ES-I3 (cell line): ENCODE data around the gene PUM2.
"Not testable (repeated sequence)": the region's sequence is repeated elsewhere in the genome, so short reads cannot be mapped to it uniquely, and the experiment has no call there.

Experiments
- H3K36me3 ChIP-seq: 2 replicates; pipeline ENCODE4 v1.6.1; 2013; ENCODE audit warnings: mild to moderate bottlenecking, low read length, control low read depth, moderate library complexity; ENCODE audit not compliant: insufficient read depth
- H3K4me1 ChIP-seq: 2 replicates; pipeline ENCODE4 v1.6.1; 2013; ENCODE audit warnings: mild to moderate bottlenecking, control low read depth, low read length; ENCODE audit not compliant: insufficient read depth
- H3K9ac ChIP-seq: 2 replicates; pipeline ENCODE4 v1.6.1; 2013; ENCODE audit warnings: low read depth, mild to moderate bottlenecking, low read length, moderate library complexity
- H3K9me3 ChIP-seq: 2 replicates; pipeline ENCODE4 v1.6.1; 2013; ENCODE audit warnings: mild to moderate bottlenecking, low read length, moderate library complexity; ENCODE audit not compliant: control insufficient read depth, insufficient read depth

The PUM2 gene

GRCh38 chr2:20378891-20379519 lies 28.4 kb upstream of the PUM2 start:
- H3K36me3 ChIP-seq, result no peaks in the 10 kb centered on the region
- no peaks in the 10 kb centered on the region for H3K9me3 ChIP-seq
- H3K9ac ChIP-seq, result no peak overlapping the region
- H3K4me1 ChIP-seq, result peaks cover 11% of the 10 kb centered on the region

DNA sequence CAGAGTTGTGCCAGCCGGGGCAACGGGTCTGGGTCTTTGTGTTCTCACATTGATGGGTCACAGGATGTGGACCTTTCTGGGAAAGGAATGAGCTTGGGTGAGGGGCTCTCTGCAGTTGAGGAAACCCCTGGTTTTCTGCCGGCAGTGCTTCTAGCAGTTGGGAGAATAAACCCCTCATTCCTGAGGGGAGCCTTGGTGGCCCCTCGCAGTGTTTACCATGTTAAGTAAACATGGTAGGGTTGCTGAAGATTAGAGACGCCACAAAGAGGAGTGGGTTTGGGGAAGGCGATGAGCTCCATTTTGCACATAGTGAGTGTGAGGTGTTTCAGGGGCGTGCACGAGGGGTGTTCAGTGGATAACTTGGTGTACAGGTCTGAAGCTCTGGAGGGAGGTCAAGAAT lies 27.7 kb upstream of the PUM2 start:
- peaks cover 11% of the 10 kb centered on the region for H3K4me1 ChIP-seq
- H3K9ac ChIP-seq, result no peak overlapping the region
- no peaks in the 10 kb centered on the region for H3K36me3 ChIP-seq
- no peaks in the 10 kb centered on the region for H3K9me3 ChIP-seq

DNA sequence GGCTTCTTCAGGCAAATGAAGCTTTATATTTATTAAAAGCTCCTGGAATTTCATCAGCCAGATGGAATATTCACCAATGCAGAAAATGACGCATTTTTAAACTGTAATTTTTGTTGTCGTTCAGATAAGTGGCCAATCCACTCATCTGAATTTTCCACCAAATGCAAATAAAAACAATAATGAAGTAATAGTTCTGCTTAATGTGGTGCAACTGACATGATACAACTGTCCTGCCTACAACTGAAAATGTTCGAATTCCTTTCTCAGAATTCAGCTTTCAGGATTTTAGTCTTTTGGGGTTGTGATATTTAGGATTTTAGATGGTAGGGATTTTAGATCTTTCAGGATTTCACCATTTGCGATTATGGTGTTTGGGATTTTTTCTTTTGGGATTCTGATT lies 27.1 kb upstream of the PUM2 start:
- peaks cover 11% of the 10 kb centered on the region for H3K4me1 ChIP-seq
- H3K9me3 ChIP-seq, result no peaks in the 10 kb centered on the region
- no peak overlapping the region for H3K9ac ChIP-seq
- H3K36me3 ChIP-seq, result no peaks in the 10 kb centered on the region

- not testable (repeated sequence) for H3K9ac ChIP-seq, H3K36me3 ChIP-seq, H3K4me1 ChIP-seq, H3K9me3 ChIP-seq
Measured at GRCh38 chr2:20374982-20375381, 24.3 kb upstream of the PUM2 start.

GRCh38 chr2:20372896-20373640 lies 22.4 kb upstream of the PUM2 start:
- H3K36me3 ChIP-seq, result no peaks in the 10 kb centered on the region
- peaks cover 4% of the 10 kb centered on the region; the same call in 1 of the 2 replicates for H3K9me3 ChIP-seq
- H3K9ac ChIP-seq, result no peak overlapping the region
- H3K4me1 ChIP-seq, result no peaks in the 10 kb centered on the region; the same call in 1 of the 2 replicates

- Histone ChIP-seq H3K9me3 (peaks cover 9% of the 10 kb centered on the region; the same call in 1 of the 2 replicates), H3K36me3 (no peaks in the 10 kb centered on the region), H3K4me1 (no peaks in the 10 kb centered on the region; the same call in 1 of the 2 replicates), H3K9ac (no peak overlapping the region)
Measured at GRCh38 chr2:20371323-20372025, 20.8 kb upstream of the PUM2 start.

DNA sequence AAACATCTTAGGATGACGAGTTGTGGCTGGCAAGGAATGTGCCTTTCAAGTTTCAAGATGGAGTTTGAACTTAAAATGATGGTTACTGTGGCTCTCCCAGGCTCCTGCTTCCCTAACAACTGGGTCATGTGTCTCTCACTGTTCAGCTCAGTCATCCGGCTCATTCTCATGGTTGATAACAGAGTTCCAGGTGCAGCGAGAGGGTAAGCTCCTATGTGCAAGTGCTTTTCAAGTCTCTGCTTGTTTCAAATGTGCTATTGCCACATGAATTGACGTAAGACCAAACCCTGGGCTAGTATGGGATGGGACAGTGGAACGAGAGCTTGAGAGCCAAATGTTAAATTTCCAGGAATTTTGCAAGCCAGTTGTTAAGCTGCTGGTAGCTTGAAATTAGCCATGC lies 19.5 kb upstream of the PUM2 start:
- Histone ChIP-seq H3K4me1 (no peaks in the 10 kb centered on the region; the same call in 1 of the 2 replicates), H3K36me3 (no peaks in the 10 kb centered on the region), H3K9ac (no peak overlapping the region), H3K9me3 (peaks cover 9% of the 10 kb centered on the region; the same call in 1 of the 2 replicates)

- no peaks in the 10 kb centered on the region for H3K4me1 ChIP-seq
- H3K9me3 ChIP-seq, result peaks cover 9% of the 10 kb centered on the region; the same call in 1 of the 2 replicates
- H3K9ac ChIP-seq, result no peak overlapping the region
- no peaks in the 10 kb centered on the region for H3K36me3 ChIP-seq
Measured at GRCh38 chr2:20369366-20369765, 18.7 kb upstream of the PUM2 start.

- Histone ChIP-seq H3K4me1 (no peaks in the 10 kb centered on the region), H3K9me3 (peaks cover 9% of the 10 kb centered on the region; the same call in 1 of the 2 replicates)
Measured at GRCh38 chr2:20368706-20369105, 18.1 kb upstream of the PUM2 start.

DNA sequence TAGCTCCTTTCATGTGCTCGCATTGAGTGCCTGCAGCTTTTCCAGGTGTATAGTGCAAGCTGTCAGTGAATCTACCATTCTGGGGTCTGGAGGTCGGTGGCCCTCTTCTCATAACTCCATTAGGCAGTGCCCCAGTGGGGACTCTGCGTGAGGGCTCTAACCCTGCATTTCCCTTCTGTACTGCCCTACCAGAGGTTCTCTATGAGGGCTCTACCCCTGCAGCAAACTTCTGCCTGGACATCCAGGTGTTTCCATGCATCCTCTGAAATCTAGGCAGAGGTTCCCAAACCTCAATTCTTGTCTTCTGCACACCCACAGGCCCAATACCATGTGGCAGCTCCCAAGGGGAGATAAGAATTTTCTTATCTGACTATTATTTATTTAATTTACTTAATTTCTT lies 17.3 kb upstream of the PUM2 start:
- H3K9ac ChIP-seq, H3K36me3 ChIP-seq, H3K9me3 ChIP-seq, H3K4me1 ChIP-seq: not testable (repeated sequence)

More at GRCh38 chr2:20368706-20369105, 18.1 kb upstream of the PUM2 start:
- no peak overlapping the region for H3K9ac ChIP-seq
- H3K36me3 ChIP-seq, result no peaks in the 10 kb centered on the region

DNA sequence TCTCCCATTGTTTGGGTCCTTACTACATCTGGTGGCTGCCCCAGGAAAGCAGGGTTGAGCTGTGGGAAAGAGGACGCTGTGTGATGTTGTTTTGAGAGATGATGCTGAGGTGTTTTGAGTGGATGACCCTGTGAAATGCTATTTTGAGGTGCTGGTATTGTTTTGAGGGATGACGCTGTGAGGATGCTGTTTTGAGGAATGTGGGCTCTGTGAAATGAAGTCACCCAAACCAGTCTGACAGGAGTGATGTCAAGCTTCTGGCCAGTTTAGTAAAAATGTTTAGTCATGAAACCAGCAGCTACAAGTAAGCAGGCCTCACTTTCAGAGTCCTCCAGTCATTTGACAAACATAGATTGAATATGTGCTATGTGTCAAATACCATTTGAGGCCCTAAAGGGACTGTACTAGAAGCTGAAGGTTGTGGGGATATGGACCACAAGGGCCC lies 16.1 kb upstream of the PUM2 start:
- Histone ChIP-seq H3K36me3 (no peaks in the 10 kb centered on the region), H3K9ac (no peak overlapping the region), H3K9me3 (peaks cover 9% of the 10 kb centered on the region; the same call in 1 of the 2 replicates), H3K4me1 (no peaks in the 10 kb centered on the region)

DNA sequence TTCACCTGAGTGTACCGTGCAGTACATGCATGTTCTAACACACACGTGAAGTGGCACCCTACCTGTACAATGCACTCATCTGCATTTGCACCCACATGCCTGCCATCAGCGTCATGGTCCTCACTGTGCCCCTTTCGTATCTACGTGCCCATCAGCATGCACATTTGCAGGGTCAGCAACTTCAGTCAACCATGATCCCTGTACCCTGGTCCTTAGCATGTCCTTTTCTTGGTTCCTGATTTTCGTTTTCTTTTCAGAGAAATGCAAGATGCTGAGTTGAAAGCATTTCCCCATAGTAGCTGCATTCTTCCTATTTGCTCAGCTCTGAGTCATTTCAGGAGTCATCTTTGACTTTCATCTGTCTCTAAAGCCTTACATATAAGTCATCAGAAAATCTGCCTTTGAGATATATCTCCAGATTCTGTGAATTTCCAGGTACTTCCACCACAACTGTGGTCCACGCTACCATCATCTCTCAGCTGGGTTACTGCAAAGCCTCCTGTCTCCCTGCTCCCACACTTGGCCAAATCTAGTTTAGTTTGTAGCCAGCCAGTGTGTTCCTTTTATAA lies 14.7 kb upstream of the PUM2 start:
- Histone ChIP-seq H3K9me3 (peaks cover 9% of the 10 kb centered on the region; the same call in 1 of the 2 replicates), H3K4me1 (no peaks in the 10 kb centered on the region), H3K36me3 (no peaks in the 10 kb centered on the region), H3K9ac (no peak overlapping the region)

DNA sequence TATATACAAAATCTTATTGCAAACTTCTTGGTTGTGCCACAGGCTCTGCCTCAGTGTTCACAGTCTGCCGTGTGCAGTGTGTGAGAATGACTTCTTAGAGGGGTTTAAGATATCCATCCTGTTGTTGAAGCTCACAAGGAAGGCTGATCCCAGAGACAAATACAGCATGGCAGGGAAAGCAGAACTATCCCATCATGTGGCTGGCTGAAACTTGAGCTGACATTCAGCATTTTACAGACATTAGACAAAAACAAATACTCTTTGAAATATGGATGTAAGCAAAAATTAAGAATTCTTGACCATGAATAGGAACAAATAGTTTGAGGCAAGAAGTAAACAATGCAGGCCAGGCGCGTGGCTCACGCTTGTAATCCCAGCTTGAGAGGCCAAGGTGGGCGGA lies 12.9 kb upstream of the PUM2 start:
- Histone ChIP-seq H3K36me3 (no peaks in the 10 kb centered on the region), H3K9ac (no peak overlapping the region), H3K4me1 (no peaks in the 10 kb centered on the region)

DNA sequence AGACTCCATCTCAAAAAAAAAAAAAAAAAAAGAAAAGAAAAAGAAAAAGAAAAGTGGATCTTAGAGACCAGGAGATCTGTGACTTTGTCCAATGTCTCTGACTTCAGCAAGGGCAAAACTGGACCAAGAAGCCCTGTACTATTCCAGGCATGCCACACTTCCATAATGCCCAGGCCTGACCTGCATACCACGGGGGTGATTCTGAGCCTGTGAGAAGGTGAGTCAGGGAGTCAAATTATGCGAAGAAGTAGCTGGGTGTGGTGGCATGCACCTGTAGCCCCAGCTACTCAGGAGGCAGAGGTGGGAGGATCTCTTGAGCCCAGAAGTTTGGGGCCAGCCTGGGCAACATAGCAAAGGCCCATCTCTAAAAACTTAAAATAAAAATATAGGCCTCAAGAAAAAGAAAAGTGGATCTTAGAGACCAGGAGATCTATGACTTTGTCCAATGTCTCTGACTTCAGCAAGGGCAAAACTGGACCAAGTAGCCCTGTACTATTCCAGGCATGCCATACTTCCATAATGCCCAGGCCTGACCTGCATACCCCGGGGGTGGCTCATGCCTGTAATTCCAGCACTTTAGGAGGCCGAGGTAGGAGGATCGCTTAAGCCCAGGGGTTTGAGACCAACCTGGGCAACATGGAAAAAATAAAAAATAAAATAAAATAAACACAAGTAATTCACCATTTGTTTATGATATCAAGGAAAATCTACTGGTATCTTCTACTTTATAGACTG lies 12.2 kb upstream of the PUM2 start:
- Histone ChIP-seq H3K4me1 (no peaks in the 10 kb centered on the region), H3K9me3 (0 out of 2 replicates have a peak, but pooled peaks cover 2% of the 10 kb centered on the region), H3K9ac (no peak overlapping the region), H3K36me3 (no peaks in the 10 kb centered on the region)

More for the DNA sequence above, 12.9 kb upstream of the PUM2 start:
- peaks cover 9% of the 10 kb centered on the region; the same call in 1 of the 2 replicates for H3K9me3 ChIP-seq
